Osteocyte (in vitro differentiated cells): ENCODE results near the gene TNNC1. TPM values are rescaled to one million over a fixed set of nuclear protein-coding genes. Genes with fewer than 3 reads are reported as not detected.

Experiments used
- DNase-seq: peaks from one replicate; pipeline ENCODE4 v3.0.0; 2021; ENCODE audit warnings: mixed read lengths; ENCODE audit not compliant: unreplicated experiment; ENCODE audit errors: extremely low spot score
- H3K27ac Mint-ChIP-seq: one replicate; pipeline ENCODE4 v1.8.0; 2021; ENCODE audit warnings: mild to moderate bottlenecking, mixed read lengths; ENCODE audit not compliant: unreplicated experiment
- H3K27me3 Mint-ChIP-seq: one replicate; pipeline ENCODE4 v1.8.0; 2021; ENCODE audit warnings: mixed read lengths; ENCODE audit not compliant: unreplicated experiment
- H3K36me3 Mint-ChIP-seq: one replicate; pipeline ENCODE4 v1.8.0; 2021; ENCODE audit warnings: mixed read lengths; ENCODE audit not compliant: unreplicated experiment
- H3K4me1 Mint-ChIP-seq: one replicate; pipeline ENCODE4 v1.8.0; 2021; ENCODE audit warnings: mixed read lengths; ENCODE audit not compliant: unreplicated experiment
- H3K4me3 Mint-ChIP-seq: one replicate; pipeline ENCODE4 v1.8.0; 2021; ENCODE audit warnings: mild to moderate bottlenecking, moderate library complexity, mixed read lengths; ENCODE audit not compliant: unreplicated experiment
- H3K9me3 Mint-ChIP-seq: one replicate; pipeline ENCODE4 v1.8.0; 2021; ENCODE audit warnings: mixed read lengths; ENCODE audit not compliant: unreplicated experiment
- CTCF ChIP-seq: fragments of 200-600 bp; sonication (generic); IDR thresholded peaks from 2 replicates; pipeline ENCODE4 v1.5.0; 2021; ENCODE audit warnings: antibody characterized with exemption, mild to moderate bottlenecking, moderate library complexity
- total RNA-seq: library from RNA; stranded (reverse); gene quantifications from 2 replicates; pipeline ENCODE4 v1.2.1, GENCODE V29; 2021

Gene TNNC1
- total RNA-seq, 1 donor from 2014 or later: not detected

DNA sequence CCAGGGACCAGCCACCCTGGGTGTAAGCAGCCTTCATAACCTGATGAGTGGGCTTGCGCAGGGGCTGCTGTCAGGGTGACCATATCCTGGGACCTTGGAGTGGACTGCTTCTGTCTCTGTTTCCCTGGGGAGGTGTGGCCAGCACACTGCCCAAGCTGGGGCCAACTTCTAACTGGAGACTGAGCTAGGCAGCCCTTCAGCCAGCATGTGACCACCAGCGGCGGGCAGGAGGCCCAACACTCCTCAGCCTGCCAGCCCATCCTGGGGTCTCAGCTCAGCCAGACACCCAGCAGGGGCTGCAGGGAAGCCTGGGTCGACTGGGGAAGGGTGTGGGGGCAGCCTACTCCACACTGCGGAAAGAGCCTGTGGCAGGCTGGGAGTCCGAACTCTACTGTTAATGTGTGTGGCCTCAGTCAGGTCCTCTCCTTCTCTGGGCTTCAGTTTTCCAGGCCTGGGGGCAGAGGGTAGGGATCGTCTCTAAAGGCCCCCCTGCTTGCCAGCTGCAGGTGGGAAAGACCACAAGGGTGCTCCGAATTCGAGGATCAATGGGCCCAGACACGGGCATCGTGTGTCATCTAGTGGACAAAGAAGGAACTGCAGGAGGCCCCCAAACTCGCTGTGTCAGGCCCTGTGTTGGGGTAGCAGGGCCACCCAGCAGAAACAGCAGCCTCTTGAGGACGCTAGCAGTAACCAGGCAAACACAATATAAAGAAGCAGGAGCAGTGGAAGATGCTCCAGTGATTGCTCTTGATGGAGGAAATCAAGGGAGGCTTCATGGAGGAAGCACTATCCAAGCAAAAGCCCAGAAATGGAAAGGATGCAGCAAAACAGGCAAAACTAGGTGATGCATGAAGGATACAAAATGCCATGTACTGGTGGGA lies 7.0 kb downstream of the TNNC1 start:
- Mint-ChIP-seq H3K9me3 (no peaks in the 10 kb centered on the region), H3K4me1 (peaks cover 6% of the 10 kb centered on the region), H3K36me3 (no peaks in the 10 kb centered on the region), H3K27ac (no peak overlapping the region), H3K27me3 (no peaks in the 10 kb centered on the region), H3K4me3 (no peak overlapping the region)
- peak; percentile 86 for DNase-seq
- TF ChIP-seq CTCF: peak; percentile 98

- H3K4me1 Mint-ChIP-seq: peaks cover 6% of the 10 kb centered on the region
- H3K36me3 Mint-ChIP-seq: no peaks in the 10 kb centered on the region
- H3K27ac Mint-ChIP-seq: no peak overlapping the region
- H3K9me3 Mint-ChIP-seq: no peaks in the 10 kb centered on the region
- H3K4me3 Mint-ChIP-seq: no peak overlapping the region
- no peak for TF ChIP-seq CTCF
- DNase-seq: no peak
- H3K27me3 Mint-ChIP-seq: no peaks in the 10 kb centered on the region
These were observed 7.8 kb downstream of the TNNC1 start for GRCh38 chr3:52446042-52446441.

- Mint-ChIP-seq H3K9me3 (no peaks in the 10 kb centered on the region), H3K36me3 (no peaks in the 10 kb centered on the region), H3K4me3 (no peak within 1 kb of the TSS), H3K4me1 (peaks cover 5% of the 10 kb centered on the region), H3K27ac (no peak within 1 kb of the TSS), H3K27me3 (no peaks in the 10 kb centered on the region)
- TF ChIP-seq CTCF: peak; percentile 54
- no peak for DNase-seq
These were observed 8.7 kb downstream of the TNNC1 start, which contains the start of gene SEMA3G for GRCh38 chr3:52444860-52445793. SEMA3G (minus strand) TSS chr3:52445103; CDS start chr3:52445027, 76 bp downstream.

GRCh38 chr3:52443791-52444687 lies 9.8 kb downstream of the TNNC1 start:
- no peaks in the 10 kb centered on the region for H3K9me3 Mint-ChIP-seq
- H3K4me1 Mint-ChIP-seq: peaks cover 1% of the 10 kb centered on the region
- H3K36me3 Mint-ChIP-seq: no peaks in the 10 kb centered on the region
- no peak overlapping the region for H3K4me3 Mint-ChIP-seq
- no peak for TF ChIP-seq CTCF
- H3K27me3 Mint-ChIP-seq: no peaks in the 10 kb centered on the region
- no peak overlapping the region for H3K27ac Mint-ChIP-seq
- DNase-seq: no peak
